ENCODE results near the gene ZNF540.
A peak's percentile ranks its signal among the peaks of the same experiment; 100 is the strongest.
"Not testable (repeated sequence)": the region's sequence is repeated elsewhere in the genome, so short reads cannot be mapped to it uniquely, and the experiment has no call there.

Gene ZNF540

DNA sequence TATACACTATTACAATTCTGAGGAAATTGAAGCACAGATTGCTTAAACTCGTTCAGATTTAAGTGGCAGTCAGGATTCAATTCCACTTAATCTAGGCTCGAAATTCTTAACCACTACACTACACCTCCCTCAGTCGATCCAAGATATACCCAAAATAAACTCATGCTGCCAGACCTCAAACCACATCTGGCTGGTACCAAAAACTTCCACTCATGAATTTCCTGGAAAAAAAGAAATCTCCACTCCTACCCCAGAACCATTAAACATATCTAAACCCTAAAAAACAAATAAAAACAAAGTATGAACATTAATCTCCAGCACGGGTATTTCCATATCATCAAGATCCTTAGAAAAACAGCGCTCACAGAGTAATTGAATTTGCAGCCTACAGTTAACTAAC, 59.4 kb downstream of the ZNF540 start:
- no peak for DNase-seq (ENCODE audit: insufficient read length)

DNA sequence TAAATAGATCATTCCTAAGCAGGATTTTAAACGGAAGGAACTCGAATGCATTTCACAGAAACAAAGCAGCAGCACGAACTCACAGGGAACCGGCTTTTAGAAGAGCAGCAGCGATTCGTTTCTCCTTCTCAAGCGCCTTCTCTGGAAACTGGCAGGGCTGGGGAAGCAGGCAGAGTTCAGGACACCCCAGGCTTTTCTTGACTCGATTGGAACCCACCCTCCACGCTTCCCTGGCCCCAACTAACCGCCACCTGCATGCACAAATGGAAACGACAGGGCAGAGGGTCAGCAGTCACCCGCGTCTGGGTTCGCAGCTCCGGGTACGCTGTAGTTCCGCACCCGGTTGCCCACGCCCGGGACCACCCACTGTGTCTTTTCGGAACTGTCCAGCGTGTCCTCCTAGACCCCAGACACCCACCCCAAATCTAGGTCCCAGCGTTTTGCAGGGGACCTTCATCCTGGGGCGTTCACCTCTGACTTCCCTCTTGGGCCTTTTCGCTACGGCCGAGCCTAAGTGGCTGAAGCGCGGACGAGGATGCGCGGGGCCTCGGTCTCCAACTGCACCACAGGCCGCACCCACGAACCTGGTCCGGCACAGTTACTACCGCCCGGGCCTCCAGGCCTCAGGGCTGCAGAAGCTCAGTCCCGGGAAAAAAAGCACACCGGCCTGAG, 60.1 kb downstream of the ZNF540 start:
- FAIRE-seq: peak; percentile 81
- TF ChIP-seq TAF1 (IDR thresholded peaks at IDR 0.05; ENCODE audit: borderline replicate concordance, low read depth, low read length): 0 out of 2 replicates have a peak, but pooled peaks have one; percentile 7
- TF ChIP-seq POLR2AphosphoS5 (IDR thresholded peaks at IDR 0.05; ENCODE audit: low read depth, low read length): no peak
- TF ChIP-seq POLR2A (IDR thresholded peaks at IDR 0.05; ENCODE audit: low read depth, low read length): 0 out of 2 replicates have a peak, but pooled peaks have one; percentile 32
- DNase-seq (ENCODE audit: insufficient read length): peak; percentile 28

More for the DNA sequence above, 59.4 kb downstream of the ZNF540 start:
- no peak for TF ChIP-seq POLR2AphosphoS5 (IDR thresholded peaks at IDR 0.05; ENCODE audit: low read depth, low read length)
- no peak for TF ChIP-seq POLR2A (IDR thresholded peaks at IDR 0.05; ENCODE audit: low read depth, low read length)
- TF ChIP-seq TAF1 (IDR thresholded peaks at IDR 0.05; ENCODE audit: borderline replicate concordance, low read depth, low read length): no peak
- no peak for FAIRE-seq

DNA sequence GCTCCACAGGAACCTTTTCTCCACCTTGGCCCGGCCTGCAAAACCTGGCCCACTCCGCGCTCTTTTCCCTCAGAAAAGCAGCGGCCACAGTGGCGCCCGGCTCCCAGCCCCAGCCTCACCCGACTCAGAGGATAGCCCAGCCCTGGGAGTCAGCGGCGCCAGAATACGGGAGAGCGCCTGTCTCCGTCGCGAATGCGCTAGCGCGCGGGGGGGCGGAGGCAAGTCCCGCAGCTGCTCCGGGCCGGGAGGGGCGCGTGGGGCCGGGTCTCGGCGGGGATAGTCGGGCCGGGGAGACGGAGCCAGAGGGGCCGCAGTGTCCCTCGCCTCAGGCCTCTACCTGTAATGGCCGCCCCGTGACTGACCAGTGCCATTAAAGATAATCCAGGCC, 60.6 kb downstream of the ZNF540 start, which contains the start of gene ZFP30:
Gene ZFP30 (minus strand): TSS at position 165 of the 388 bp plus-strand sequence. CDS start 7,643 bp downstream, outside the sequence.
- DNase-seq (ENCODE audit: insufficient read length) (peak; percentile 64), FAIRE-seq (peak; percentile 88)
- TF ChIP-seq POLR2A (IDR thresholded peaks at IDR 0.05; ENCODE audit: low read depth, low read length) (peak; percentile 36; the same call in 1 of the 2 replicates), TAF1 (IDR thresholded peaks at IDR 0.05; ENCODE audit: borderline replicate concordance, low read depth, low read length) (no peak)

DNA sequence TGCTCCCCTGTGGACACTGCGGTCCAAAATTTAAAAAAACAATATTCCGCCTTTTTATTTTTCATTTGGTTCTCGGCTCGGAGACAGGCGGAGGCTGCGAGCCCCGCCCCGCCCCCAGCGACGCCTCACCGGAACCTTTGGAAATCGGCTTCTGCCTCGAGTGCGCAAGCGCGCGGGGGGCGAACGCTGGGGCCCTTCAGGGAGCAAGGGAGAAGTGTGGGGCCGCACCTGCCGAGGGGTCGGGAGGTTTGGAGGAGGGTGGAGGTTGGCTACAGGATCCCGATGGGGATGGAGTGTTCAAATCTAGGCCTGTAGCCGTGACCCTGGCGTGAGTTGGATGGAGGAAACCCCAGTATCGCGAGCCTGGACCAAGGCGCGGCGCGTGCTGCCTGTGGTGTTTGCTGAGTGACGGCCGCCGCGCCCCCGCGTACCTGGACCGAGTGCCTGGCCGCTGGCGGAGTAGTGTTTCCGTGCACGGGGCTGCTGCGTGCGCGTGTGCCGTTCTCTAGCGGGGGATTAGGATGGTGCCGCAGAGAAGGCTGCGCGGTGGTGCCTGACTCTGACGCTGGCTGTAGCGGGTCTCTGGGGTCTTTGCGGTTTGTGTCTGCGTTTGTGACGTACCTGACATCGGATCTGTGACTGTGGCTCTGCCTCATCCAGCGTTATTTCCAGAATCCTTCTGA, 61.2 kb downstream of the ZNF540 start:
- FAIRE-seq (no peak), DNase-seq (ENCODE audit: insufficient read length) (peak; percentile 62)
- TF ChIP-seq POLR2A (IDR thresholded peaks at IDR 0.05; ENCODE audit: low read depth, low read length): peak; percentile 57; the same call in 1 of the 2 replicates
- TF ChIP-seq POLR2AphosphoS5 (IDR thresholded peaks at IDR 0.05; ENCODE audit: low read depth, low read length): peak; percentile 68; the same call in 1 of the 2 replicates
- no peak; the same call in 1 of the 2 replicates for TF ChIP-seq TAF1 (IDR thresholded peaks at IDR 0.05; ENCODE audit: borderline replicate concordance, low read depth, low read length)

DNA sequence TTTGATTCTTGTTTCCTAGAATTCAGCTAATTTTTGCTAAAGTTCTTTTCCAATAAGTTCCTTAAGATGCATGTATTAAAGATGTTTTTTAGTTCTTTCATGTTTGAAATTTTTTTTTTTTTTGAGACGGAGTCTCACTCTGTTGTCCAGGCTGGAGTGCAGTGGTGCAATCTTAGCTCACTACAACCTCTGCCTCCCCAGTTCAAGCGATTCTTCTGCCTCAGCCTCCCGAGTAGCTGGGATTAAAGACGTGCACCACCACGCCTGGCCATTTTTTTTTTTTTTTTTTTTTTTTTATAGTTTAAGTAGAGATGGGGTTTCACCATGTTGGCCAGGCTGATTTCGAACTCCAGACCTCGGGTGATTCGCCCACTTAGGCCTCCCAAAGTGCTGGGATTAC, 62.5 kb downstream of the ZNF540 start:
- not testable (repeated sequence) for DNase-seq (ENCODE audit: insufficient read length); FAIRE-seq
